Pancreas (tissue), 10 donors: ENCODE data around the gene MLXIP. TPM values are rescaled to one million over a fixed set of nuclear protein-coding genes. Genes with fewer than 3 reads are reported as not detected.
"Not testable (repeated sequence)": the region's sequence is repeated elsewhere in the genome, so short reads cannot be mapped to it uniquely, and the experiment has no call there.

ENCODE experiments used
- ATAC-seq, 4 donors: fragments of 200-7000 bp; cut with Tn5 transposase; one replicate each; pipeline versions ENCODE4 v1.8.0 to v1.9.1; 2020; ENCODE audit warnings: mild to moderate bottlenecking in 4 of 4, moderate library complexity in 4 of 4
- DNase-seq, 6 donors: peaks; one replicate each; pipeline ENCODE4 v3.0.0-alpha.2; 2020
- FAIRE-seq: peaks from 2 replicates; lab custom pipeline; 2012; peaks lifted over from hg19 to GRCh38; lab: Jason Lieb, UNC
- H3K27ac ChIP-seq, 4 donors: fragments of 200-600 bp; sonication (generic); 1 replicate in 3 of 4; 2 replicates in 1 of 4; pipeline versions ENCODE4 v1.5.0 to v1.8.0; 2020
- H3K27me3 ChIP-seq, 4 donors: fragments of 200-600 bp; one replicate each; pipeline ENCODE4 v1.8.0; 2021
- H3K36me3 ChIP-seq, 3 donors: fragments of 200-600 bp; sonication (generic) in 1 of 3; one replicate each; pipeline versions ENCODE4 v1.5.0 to v1.8.0; 2020 to 2021
- H3K4me1 ChIP-seq, 3 donors: fragments of 200-600 bp; one replicate each; pipeline ENCODE4 v1.8.0; 2021
- H3K4me3 ChIP-seq, 4 donors: fragments of 200-600 bp; sonication (generic) in 2 of 4; one replicate each; pipeline versions ENCODE4 v1.5.0 to v1.8.0; 2020 to 2021
- H3K9me3 ChIP-seq, 4 donors: fragments of 200-600 bp; one replicate each; pipeline ENCODE4 v1.8.0; 2021
- CTCF ChIP-seq, 4 donors: fragments of 200-600 bp; sonication (generic) in 3 of 4; IDR thresholded peaks; one replicate each; pipeline versions ENCODE4 v1.5.0 to v1.8.0; 2021; ENCODE audit warnings: antibody characterized with exemption in 4 of 4
- WGBS, 2 donors: extraction: QIAGEN DNeasy Blood & Tissue Kit; methylation state at CpG; one replicate each; pipeline ENCODE4 v1.1.7; 2013; 5-methylcytosine and 5-hydroxymethylcytosine counted together
- intact Hi-C, 3 donors: fragments of 100-400 bp; cut with DNase I; formaldehyde crosslinking; loops; one replicate each; pipeline versions ENCODE4 v1.11.1 to v1.14.2; 2022
- polyA plus RNA-seq, 2 donors: library from polyadenylated mRNA; stranded (reverse); fragments of 200-250 nt; gene quantifications; one replicate each; pipeline ENCODE4 v1.2.3, GENCODE V29; 2013
- total RNA-seq, 6 donors: library from RNA; stranded (reverse); fragmentation: NEBNext Ultra II Directional in 4 of 6; extraction: Animal tissue kit (Norgen Biotek cat#: 25700) in 4 of 6; gene quantifications; one replicate each; pipeline versions ENCODE4 v1.2.1 to v1.2.4, GENCODE V29; 2021 to 2023
- donor health status: healthy with polysubstance abuse.
- donor health status: DM: no; HTN: no; CAD: no; lungs with moderate emphysema.
- donor health status: DM: no; HTN: no; CAD: no.
- donor health status: control.
- donor health status: control.
- donor health status: Bipolar disorder and iron deficiency.
- donor health status: DM: yes; HTN: yes; CAD: no.
- donor health status: DM: no; HTN: no; CAD: no.
- donor health status: DM: no; HTN: no; CAD: no.
- donor health status: DM: yes; HTN: yes; CAD: no.

MLXIP gene
- total and polyA plus RNA-seq, 8 donors, result 35.4 to 90.1 (median 55.5) TPM

- intact Hi-C loops, result no loop called here
- no peaks in the 10 kb centered on the region for H3K9me3 ChIP-seq
- H3K27ac ChIP-seq, result no peak overlapping the region
- no peaks in the 10 kb centered on the region for H3K27me3 ChIP-seq
- WGBS, 2 donors, result 82 to 91% methylated on average over 3 of the region's 3 CpGs
- FAIRE-seq (no peak), ATAC-seq (no peak), DNase-seq (no peak)
- TF ChIP-seq CTCF (IDR thresholded peaks at IDR 0.05), result no peak
- no peaks in the 10 kb centered on the region for H3K36me3 ChIP-seq
- no peak overlapping the region for H3K4me3 ChIP-seq
- H3K4me1 ChIP-seq, result no peaks in the 10 kb centered on the region
Measured at GRCh38 chr12:122168492-122168891, 89.9 kb downstream of the MLXIP start.

- FAIRE-seq (no peak), DNase-seq (no peak), ATAC-seq (no peak)
- Histone ChIP-seq H3K27me3 (no peaks in the 10 kb centered on the region), H3K4me3 (no peak overlapping the region), H3K9me3 (no peaks in the 10 kb centered on the region), H3K36me3 (no peaks in the 10 kb centered on the region), H3K4me1 (no peaks in the 10 kb centered on the region), H3K27ac (no peak overlapping the region)
- intact Hi-C loops, result no loop called here
- 71 to 80% methylated on average over 5 of the region's 5 CpGs for whole genome bisulfite sequencing, 2 donors
- TF ChIP-seq CTCF (IDR thresholded peaks at IDR 0.05), result no peak
Measured at GRCh38 chr12:122171399-122171798, 92.8 kb downstream of the MLXIP start.

DNA sequence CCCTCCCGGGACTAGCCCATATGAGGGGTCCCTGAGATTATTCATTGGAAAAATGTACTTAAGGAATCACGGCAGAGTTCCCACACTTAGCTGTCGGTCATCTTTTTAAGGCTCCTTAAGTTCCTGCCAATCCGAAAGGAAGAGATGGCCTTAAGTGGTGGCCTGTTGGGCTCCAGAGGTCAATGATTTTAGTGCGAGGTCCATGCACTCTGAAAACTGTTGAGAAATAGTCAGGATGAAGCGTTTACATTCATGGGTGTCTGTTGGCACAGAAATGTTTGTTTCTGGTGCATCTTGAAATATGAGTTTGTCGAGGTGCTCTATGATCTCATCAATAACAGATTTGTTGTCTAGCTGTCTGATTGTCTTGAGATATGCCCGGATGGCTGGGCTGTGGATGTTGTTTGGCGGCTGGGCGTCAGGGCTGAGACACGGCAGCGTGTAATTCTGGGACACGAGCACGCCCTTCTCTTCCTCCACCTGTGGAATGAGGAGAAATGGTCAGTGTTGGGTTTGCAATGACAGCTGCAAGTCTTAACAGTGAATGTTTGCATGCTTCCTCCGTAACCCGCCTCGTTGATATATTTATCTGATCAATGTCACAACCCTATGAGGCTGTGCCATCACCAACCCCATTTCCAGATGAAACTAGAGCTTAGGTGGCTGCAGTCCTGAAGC lies 93.8 kb downstream of the MLXIP start:
- 48 to 51% methylated on average over 17 of the region's 17 CpGs for WGBS, 2 donors
- FAIRE-seq (no peak), DNase-seq (no peak), ATAC-seq (no peak)
- Histone ChIP-seq H3K4me3 (no peak overlapping the region), H3K27me3 (no peaks in the 10 kb centered on the region), H3K9me3 (no peaks in the 10 kb centered on the region), H3K27ac (no peak overlapping the region), H3K36me3 (no peaks in the 10 kb centered on the region), H3K4me1 (no peaks in the 10 kb centered on the region)
- no peak for TF ChIP-seq CTCF (IDR thresholded peaks at IDR 0.05)
- intact Hi-C loops, result no loop called here

DNA sequence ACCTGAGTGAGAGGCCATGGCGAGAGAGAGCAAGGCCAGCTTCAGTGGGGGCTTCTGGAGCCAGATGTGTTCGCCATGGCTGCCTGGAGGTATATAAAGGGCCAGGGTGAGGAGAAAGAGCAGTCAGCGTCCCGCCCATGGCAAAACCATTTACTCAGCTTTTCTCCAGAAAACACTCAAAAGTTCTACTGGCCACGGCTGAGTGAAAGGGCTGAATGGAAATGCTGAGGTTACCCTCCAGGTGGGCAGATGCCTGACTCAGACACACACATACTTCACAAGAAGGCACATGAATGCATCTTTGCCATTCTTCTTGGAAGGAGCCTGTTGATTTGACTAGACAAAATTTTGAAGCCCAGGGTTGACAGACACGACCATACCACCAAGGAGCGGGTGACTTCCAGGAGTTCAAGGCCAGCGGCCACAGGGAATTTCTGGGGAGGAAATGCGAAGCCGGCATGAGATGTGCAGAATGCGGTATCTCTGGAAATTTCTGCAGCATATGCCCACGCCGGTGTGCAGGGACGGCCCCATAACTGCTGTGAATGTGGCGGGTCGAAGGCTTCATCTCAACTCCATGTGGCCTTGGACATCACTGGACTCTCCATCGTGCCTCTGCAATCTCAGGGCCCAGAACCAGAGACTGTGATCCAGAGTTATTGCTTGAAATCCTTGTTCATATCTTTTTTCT lies 95.7 kb downstream of the MLXIP start, which contains the start of gene IL31:
Gene IL31 (minus strand): TSS at position 67 of the 691 bp plus-strand sequence. CDS start 49 bp downstream, at position 18.
- ATAC-seq (no peak), DNase-seq (no peak), FAIRE-seq (no peak)
- H3K27me3 ChIP-seq, result no peaks in the 10 kb centered on the region
- TF ChIP-seq CTCF (IDR thresholded peaks at IDR 0.05), result no peak
- H3K4me1 ChIP-seq, result no peaks in the 10 kb centered on the region
- 76 to 80% methylated on average over 17 of the region's 17 CpGs for WGBS, 2 donors
- H3K9me3 ChIP-seq, result no peaks in the 10 kb centered on the region
- intact Hi-C loops, result no loop called here
- H3K4me3 ChIP-seq, result no peak within 1 kb of the TSS
- no peak within 1 kb of the TSS for H3K27ac ChIP-seq
- H3K36me3 ChIP-seq, result no peaks in the 10 kb centered on the region

GRCh38 chr12:122176473-122176872 lies 97.9 kb downstream of the MLXIP start:
- H3K9me3 ChIP-seq, H3K27me3 ChIP-seq, DNase-seq, intact Hi-C loops, H3K4me3 ChIP-seq, H3K27ac ChIP-seq, FAIRE-seq, ATAC-seq, H3K36me3 ChIP-seq, H3K4me1 ChIP-seq: not testable (repeated sequence)
- WGBS, 2 donors, result 93 to 94% methylated on average over 4 of the region's 4 CpGs
